ENCODE data around the gene PLA2G10. TPM values are rescaled to one million over a fixed set of nuclear protein-coding genes. Genes with fewer than 3 reads are reported as not detected.
"Not testable (repeated sequence)": the region's sequence is repeated elsewhere in the genome, so short reads cannot be mapped to it uniquely, and the experiment has no call there.

PLA2G10 gene
- total RNA-seq = 10 to 100 TPM in 2 of 4 donors, 1 to 10 TPM in 2; 5.8 to 15.7 (median 10.7) TPM

GRCh38 chr16:14694129-14694528 is at the start of gene PLA2G10:
Gene PLA2G10, minus strand, starts transcription at chr16:14694308. Its CDS starts 79 bp downstream, at chr16:14694229.
- not testable (repeated sequence) for H3K9me3 ChIP-seq, H3K27ac ChIP-seq, H3K4me3 ChIP-seq, H3K36me3 ChIP-seq, H3K4me1 ChIP-seq, DNase-seq, H3K27me3 ChIP-seq

GRCh38 chr16:14742273-14743128 is 48.4 kb upstream of the PLA2G10 start, which contains the start of gene NPIPA2:
Gene NPIPA2, plus strand, starts transcription at chr16:14742533. Its CDS starts 5,533 bp downstream, at chr16:14748066.
- not testable (repeated sequence) for H3K27ac ChIP-seq, DNase-seq, H3K9me3 ChIP-seq

GRCh38 chr16:14741794-14742193 is 47.7 kb upstream of the PLA2G10 start:
- not testable (repeated sequence) for H3K4me1 ChIP-seq, H3K9me3 ChIP-seq, H3K4me3 ChIP-seq, DNase-seq, H3K36me3 ChIP-seq, H3K27me3 ChIP-seq, H3K27ac ChIP-seq

More at GRCh38 chr16:14742273-14743128, 48.4 kb upstream of the PLA2G10 start, which contains the start of gene NPIPA2:
- not testable (repeated sequence) for H3K36me3 ChIP-seq, H3K4me3 ChIP-seq, H3K27me3 ChIP-seq, H3K4me1 ChIP-seq

- DNase-seq, H3K27me3 ChIP-seq, H3K27ac ChIP-seq, H3K9me3 ChIP-seq, H3K4me3 ChIP-seq, H3K4me1 ChIP-seq, H3K36me3 ChIP-seq: not testable (repeated sequence)
These were observed 46.8 kb upstream of the PLA2G10 start for GRCh38 chr16:14740832-14741385.

GRCh38 chr16:14733233-14733632 is 39.1 kb upstream of the PLA2G10 start:
- H3K27ac ChIP-seq, H3K27me3 ChIP-seq, H3K36me3 ChIP-seq, H3K9me3 ChIP-seq, H3K4me1 ChIP-seq, H3K4me3 ChIP-seq, DNase-seq: not testable (repeated sequence)

GRCh38 chr16:14703156-14704011 is 9.3 kb upstream of the PLA2G10 start, which contains the start of gene NPIPA3:
Gene NPIPA3, plus strand, starts transcription at chr16:14703411. Its CDS starts 5,533 bp downstream, at chr16:14708944.
- H3K27me3 ChIP-seq, H3K4me1 ChIP-seq, H3K4me3 ChIP-seq, H3K9me3 ChIP-seq, H3K36me3 ChIP-seq, DNase-seq, H3K27ac ChIP-seq: not testable (repeated sequence)

- not testable (repeated sequence) for H3K27me3 ChIP-seq, H3K4me1 ChIP-seq, H3K27ac ChIP-seq, H3K4me3 ChIP-seq, H3K36me3 ChIP-seq, H3K9me3 ChIP-seq, DNase-seq
These were observed 8.6 kb upstream of the PLA2G10 start for GRCh38 chr16:14702672-14703071.

- DNase-seq, H3K4me1 ChIP-seq, H3K9me3 ChIP-seq, H3K27me3 ChIP-seq, H3K36me3 ChIP-seq, H3K27ac ChIP-seq, H3K4me3 ChIP-seq: not testable (repeated sequence)
These were observed 7.8 kb upstream of the PLA2G10 start for GRCh38 chr16:14701859-14702258.

- not testable (repeated sequence) for H3K4me1 ChIP-seq, H3K9me3 ChIP-seq, H3K27me3 ChIP-seq, H3K27ac ChIP-seq, H3K4me3 ChIP-seq, H3K36me3 ChIP-seq, DNase-seq
These were observed 8.0 kb downstream of the PLA2G10 start for GRCh38 chr16:14685870-14686793.

Data from Peyer's patch (tissue), 4 donors.